GM19328 (cell line): Measurements from ENCODE around the gene YLPM1.

ENCODE experiments used
- ATAC-seq: cut with Tn5 transposase; IDR thresholded peaks from one replicate; pipeline ENCODE4 v1.9.1; 2021; ENCODE audit warnings: mild to moderate bottlenecking, moderate library complexity; ENCODE audit not compliant: unreplicated experiment

The YLPM1 gene

DNA sequence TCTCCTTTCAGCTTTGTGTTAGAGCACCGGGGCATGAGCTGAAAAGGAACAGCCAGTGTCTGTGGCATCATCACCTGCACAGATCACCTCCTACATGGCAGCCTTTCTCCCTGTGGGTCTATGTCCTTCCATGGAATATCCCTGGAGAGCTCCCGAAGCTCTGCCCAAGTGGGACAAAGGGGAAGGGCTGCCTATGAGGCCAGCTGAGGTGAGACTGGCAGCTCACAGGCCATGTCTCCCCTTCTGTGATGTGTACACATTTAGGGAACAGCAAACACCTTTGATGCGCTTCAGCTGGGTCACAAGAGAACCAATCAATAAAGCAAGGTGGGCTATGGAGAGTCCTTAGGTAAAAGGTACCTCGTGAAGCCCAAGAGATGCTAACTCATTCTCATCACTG, 108.7 kb downstream of the YLPM1 start:
- no peak for ATAC-seq

- ATAC-seq: no peak
These were observed 112.1 kb downstream of the YLPM1 start for GRCh38 chr14:74875204-74875603.

DNA sequence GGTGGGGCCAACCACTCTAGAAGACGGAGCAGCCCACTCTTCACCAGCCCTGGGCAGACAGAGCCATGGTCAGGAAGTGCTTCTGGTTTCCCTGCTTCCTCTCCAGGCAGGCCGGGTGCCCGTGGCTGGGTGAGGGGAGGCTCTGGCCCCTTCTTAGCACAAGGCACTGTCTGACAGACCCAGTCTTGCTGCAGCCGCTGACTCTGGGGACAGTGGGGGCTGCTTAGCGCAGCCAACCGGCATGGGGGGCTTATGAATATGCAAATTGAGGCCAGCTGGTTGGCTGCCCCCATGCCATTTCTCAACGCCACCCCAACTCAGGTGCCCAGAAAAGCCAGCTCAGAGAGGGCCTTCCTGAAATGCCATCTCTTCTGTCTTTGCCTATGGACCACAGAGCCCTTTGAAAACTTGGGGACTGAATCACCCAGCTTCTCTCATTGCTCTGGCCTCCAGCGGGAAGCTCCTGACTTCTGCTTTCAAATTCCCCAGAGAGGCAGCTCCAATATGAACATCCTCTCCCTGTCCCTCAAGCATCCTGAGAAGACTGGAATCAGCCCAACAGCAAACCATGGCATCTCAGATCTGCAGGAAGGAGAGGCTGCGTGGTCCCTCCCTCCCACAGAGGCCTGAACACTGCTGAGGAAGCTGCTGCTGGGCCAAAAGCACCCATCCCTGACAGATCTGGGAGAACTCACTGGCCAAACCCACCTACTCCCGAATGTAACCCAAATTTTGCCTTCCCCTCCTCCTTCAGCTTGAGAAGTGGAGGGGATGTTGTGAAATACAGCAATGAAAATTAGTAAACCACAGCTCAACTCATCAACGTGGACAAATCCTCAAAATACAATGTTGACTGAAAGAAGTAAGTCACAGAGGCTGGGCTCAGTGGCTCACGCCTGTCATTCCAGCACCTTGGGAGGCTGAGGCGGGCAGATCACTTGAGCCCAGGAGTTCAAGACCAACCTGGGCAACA, 113.1 kb downstream of the YLPM1 start, which contains the start of gene PROX2:
PROX2 (minus strand) TSS at position 205 of the 973 bp plus-strand sequence. CDS start 12,311 bp downstream, outside the sequence.
- ATAC-seq: no peak

GRCh38 chr14:74879427-74880182, 116.5 kb downstream of the YLPM1 start:
- no peak for ATAC-seq

DNA sequence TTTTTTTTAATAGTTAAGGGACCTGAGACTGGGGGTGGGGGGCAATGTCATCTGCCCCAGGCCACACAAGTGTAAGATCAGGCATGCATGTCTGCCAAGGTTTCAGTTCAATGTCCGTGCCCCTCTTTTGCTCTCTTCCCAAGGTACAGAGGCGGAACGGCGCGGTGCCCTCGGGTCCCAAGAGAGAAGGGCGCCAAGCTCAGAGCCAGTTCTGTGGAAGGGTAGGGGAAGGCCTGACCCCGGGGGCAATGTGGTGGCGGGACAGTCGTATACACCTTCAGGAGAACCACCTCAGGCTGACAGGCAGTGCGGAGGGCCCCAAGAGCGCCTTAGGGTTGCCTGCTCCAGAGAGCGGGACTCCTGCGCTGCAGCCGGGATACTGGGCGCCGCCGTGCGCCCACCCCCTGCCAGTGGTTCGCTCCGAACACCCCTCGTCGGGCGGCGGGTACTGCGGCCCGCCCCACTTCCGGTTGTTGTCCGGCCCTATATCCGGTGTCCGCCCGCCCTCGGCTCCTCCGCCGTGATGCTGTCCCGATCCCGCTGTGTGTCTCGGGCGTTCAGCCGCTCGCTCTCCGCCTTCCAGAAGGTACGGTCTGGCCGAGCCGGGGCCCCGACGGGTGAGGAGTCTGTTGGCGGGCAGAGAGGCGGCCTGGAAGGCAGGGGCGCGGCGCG, 118.5 kb downstream of the YLPM1 start, which contains the start of gene DLST:
DLST (plus strand) TSS at position 486 of the 672 bp plus-strand sequence; CDS start at position 524, 38 bp downstream.
- ATAC-seq: peak; percentile 94

- ATAC-seq: peak; percentile 38
These were observed 119.2 kb downstream of the YLPM1 start for GRCh38 chr14:74882103-74882920.
